Erythroblast (primary cell): ENCODE data around the gene UBE2G2.

Source experiments
- GATA1 ChIP-seq: IDR thresholded peaks from 2 replicates; pipeline ENCODE4 v1.6.1; 2011; ENCODE audit warnings: low read depth, mild to moderate bottlenecking, control low read depth, low read length, moderate library complexity
- POLR2A ChIP-seq: IDR thresholded peaks from 2 replicates; pipeline ENCODE4 v1.6.1; 2011; ENCODE audit warnings: mild to moderate bottlenecking, low read length

GRCh38 chr21:44751799-44752636, 49.6 kb downstream of the UBE2G2 start:
- no peak for TF ChIP-seq POLR2A
- TF ChIP-seq GATA1 = no peak
